Muscle layer of duodenum (tissue), 2 donors: ENCODE data around the gene PCDHGA8.
"Not testable (repeated sequence)": the region's sequence is repeated elsewhere in the genome, so short reads cannot be mapped to it uniquely, and the experiment has no call there.

Source experiments
- H3K27ac ChIP-seq: one replicate; pipeline ENCODE4 v1.7.0; 2013; ENCODE audit warnings: mild to moderate bottlenecking, low read length
- H3K27me3 ChIP-seq: one replicate; pipeline ENCODE4 v1.7.0; 2013; ENCODE audit warnings: low read depth, mild to moderate bottlenecking, control low read depth, low read length
- H3K36me3 ChIP-seq, 2 donors: one replicate each; pipeline ENCODE4 v1.7.0; 2013; ENCODE audit warnings: low read length in 2 of 2, control low read depth in 1 of 2, mild to moderate bottlenecking in 1 of 2; ENCODE audit not compliant: insufficient read depth in 2 of 2, control insufficient read depth in 1 of 2
- H3K4me1 ChIP-seq, 2 donors: one replicate each; pipeline ENCODE4 v1.7.0; 2013; ENCODE audit warnings: low read length in 2 of 2, mild to moderate bottlenecking in 2 of 2, control low read depth in 1 of 2, moderate library complexity in 1 of 2; ENCODE audit not compliant: insufficient read depth in 2 of 2, control insufficient read depth in 1 of 2
- H3K4me3 ChIP-seq, 2 donors: one replicate each; pipeline ENCODE4 v1.7.0; 2013; ENCODE audit warnings: low read length in 2 of 2, low read depth in 1 of 2, mild to moderate bottlenecking in 1 of 2
- H3K9me3 ChIP-seq, 2 donors: one replicate each; pipeline ENCODE4 v1.7.0; 2013; ENCODE audit warnings: low read length in 2 of 2, control low read depth in 1 of 2, mild to moderate bottlenecking in 1 of 2; ENCODE audit not compliant: control insufficient read depth in 1 of 2
- donor health status: healthy.

PCDHGA8 gene

DNA sequence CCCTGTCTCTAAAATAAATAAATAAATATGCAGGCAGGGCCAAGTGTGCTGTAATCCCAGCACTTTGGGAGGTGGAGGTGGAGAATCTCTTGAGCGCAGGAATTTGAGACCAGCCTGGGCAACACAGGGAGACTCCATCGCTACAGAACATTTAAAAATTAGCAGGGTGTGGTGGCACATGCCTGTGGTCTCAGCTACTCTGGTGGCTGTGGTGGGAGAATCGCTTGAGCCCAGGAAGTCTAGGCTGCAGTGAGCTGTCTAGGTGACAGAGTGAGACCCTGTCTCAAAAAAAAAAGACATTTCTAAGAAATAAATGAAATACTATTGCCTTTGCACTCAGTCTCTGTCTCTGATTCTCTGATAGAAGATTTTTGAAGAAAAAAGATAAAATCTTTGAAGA lies 19.1 kb downstream of the PCDHGA8 start:
- Histone ChIP-seq H3K4me3 (peak overlapping the region; percentile 21 to 70), H3K27me3 (no peaks in the 10 kb centered on the region), H3K27ac (no peak overlapping the region), H3K4me1 (no peaks in the 10 kb centered on the region), H3K9me3 (peaks cover 50 to 76% of the 10 kb centered on the region in 2 donors), H3K36me3 (peaks cover 0 to 14% of the 10 kb centered on the region in 2 donors)

DNA sequence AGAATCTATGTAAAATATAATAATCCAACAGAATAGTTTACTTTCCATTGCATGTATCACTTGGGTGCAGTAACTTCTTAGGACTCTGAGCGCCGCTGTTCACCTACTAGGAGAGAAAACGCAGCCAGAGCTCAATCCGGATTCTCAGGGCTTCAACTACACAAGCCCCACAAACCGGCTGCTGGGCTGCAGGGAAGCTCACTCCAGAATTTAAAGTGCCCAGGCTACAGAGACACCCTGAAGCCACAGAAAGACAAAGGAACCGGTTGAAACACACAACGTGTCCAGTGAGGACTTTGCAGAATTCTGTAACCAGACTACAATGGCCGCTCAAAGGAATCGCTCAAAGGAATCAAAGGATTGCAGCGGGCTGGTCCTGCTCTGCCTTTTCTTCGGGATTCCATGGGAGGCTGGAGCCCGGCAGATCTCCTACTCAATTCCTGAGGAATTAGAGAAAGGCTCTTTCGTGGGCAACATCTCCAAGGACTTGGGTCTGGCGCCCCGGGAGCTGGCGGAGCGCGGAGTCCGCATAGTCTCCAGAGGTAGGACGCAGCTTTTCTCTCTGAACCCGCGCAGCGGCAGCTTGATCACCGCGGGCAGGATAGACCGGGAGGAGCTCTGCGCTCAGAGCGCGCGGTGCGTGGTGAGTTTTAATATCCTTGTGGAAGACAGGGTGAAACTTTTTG lies 20.6 kb downstream of the PCDHGA8 start, which contains the start of gene PCDHGA10:
Gene PCDHGA10, plus strand, starts transcription at position 134 of the 686 bp plus-strand sequence. Its CDS starts 189 bp downstream, at position 323.
- H3K36me3 ChIP-seq = peaks cover 0 to 14% of the 10 kb centered on the region in 2 donors
- H3K4me3 ChIP-seq = peak within 1 kb of the TSS; percentile 55 to 70
- no peak within 1 kb of the TSS for H3K27ac ChIP-seq
- H3K27me3 ChIP-seq = no peaks in the 10 kb centered on the region
- no peaks in the 10 kb centered on the region for H3K4me1 ChIP-seq
- peaks cover 46 to 79% of the 10 kb centered on the region in 2 donors for H3K9me3 ChIP-seq

DNA sequence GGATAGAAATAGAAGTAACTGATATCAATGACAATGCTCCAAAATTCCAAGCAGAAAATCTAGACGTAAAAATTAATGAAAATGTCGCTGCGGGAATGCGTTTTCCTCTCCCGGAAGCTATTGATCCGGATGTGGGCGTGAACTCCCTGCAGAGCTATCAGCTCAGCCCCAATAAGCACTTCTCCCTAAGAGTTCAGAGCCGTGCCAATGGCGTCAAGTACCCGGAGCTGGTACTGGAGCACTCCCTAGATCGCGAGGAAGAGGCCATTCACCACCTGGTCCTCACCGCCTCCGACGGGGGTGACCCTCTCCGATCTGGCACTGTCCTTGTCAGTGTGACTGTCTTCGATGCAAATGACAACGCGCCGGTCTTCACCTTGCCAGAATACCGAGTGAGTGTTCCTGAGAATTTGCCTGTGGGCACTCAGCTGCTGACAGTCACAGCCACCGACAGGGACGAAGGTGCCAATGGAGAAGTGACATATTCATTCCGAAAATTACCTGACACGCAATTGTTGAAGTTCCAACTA lies 21.2 kb downstream of the PCDHGA8 start:
- Histone ChIP-seq H3K27me3 (no peaks in the 10 kb centered on the region), H3K4me3 (peak overlapping the region; percentile 55 to 70), H3K27ac (no peak overlapping the region)

DNA sequence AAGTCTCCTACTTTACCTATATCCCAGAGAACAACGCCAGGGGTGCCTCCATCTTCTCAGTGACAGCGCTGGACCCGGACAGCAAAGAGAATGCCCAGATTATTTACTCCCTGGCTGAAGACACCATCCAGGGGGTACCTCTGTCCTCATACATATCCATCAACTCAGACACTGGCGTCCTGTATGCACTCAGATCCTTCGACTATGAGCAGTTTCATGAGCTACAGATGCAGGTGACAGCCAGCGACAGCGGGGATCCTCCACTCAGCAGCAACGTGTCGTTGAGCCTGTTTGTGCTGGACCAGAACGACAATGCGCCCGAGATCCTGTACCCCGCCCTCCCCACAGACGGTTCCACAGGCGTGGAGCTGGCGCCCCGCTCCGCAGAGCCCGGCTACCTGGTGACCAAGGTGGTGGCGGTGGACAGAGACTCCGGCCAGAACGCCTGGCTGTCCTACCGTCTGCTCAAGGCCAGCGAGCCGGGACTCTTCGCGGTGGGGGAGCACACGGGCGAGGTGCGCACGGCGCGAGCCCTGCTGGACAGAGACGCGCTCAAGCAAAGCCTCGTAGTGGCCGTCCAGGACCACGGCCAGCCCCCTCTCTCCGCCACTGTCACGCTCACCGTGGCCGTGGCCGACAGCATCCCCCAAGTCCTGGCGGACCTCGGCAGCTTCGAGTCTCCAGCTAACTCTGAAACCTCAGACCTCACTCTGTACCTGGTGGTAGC lies 22.3 kb downstream of the PCDHGA8 start:
- Histone ChIP-seq H3K9me3 (peaks cover 49 to 78% of the 10 kb centered on the region in 2 donors), H3K4me3 (peak overlapping the region; percentile 17 to 70), H3K36me3 (peaks cover 0 to 17% of the 10 kb centered on the region in 2 donors)
- not testable (repeated sequence) for H3K4me1 ChIP-seq, H3K27me3 ChIP-seq, H3K27ac ChIP-seq

More for the DNA sequence above, 21.2 kb downstream of the PCDHGA8 start:
- Histone ChIP-seq H3K4me1 (no peaks in the 10 kb centered on the region), H3K9me3 (peaks cover 50 to 78% of the 10 kb centered on the region in 2 donors), H3K36me3 (peaks cover 0 to 14% of the 10 kb centered on the region in 2 donors)

DNA sequence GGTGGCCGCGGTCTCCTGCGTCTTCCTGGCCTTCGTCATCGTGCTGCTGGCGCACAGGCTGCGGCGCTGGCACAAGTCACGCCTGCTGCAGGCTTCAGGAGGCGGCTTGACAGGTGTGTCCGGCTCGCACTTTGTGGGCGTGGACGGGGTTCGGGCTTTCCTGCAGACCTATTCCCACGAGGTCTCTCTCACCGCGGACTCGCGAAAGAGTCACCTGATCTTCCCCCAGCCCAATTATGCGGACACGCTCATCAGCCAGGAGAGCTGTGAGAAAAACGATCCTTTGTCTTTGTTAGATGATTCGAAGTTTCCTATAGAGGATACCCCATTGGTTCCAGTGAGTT lies 22.8 kb downstream of the PCDHGA8 start:
- not testable (repeated sequence) for H3K27ac ChIP-seq, H3K27me3 ChIP-seq, H3K4me1 ChIP-seq
- peaks cover 50 to 77% of the 10 kb centered on the region in 2 donors for H3K9me3 ChIP-seq
- peaks cover 0 to 20% of the 10 kb centered on the region in 2 donors for H3K36me3 ChIP-seq
- peak overlapping the region in 1 of 2 donors; percentile 70 for H3K4me3 ChIP-seq

DNA sequence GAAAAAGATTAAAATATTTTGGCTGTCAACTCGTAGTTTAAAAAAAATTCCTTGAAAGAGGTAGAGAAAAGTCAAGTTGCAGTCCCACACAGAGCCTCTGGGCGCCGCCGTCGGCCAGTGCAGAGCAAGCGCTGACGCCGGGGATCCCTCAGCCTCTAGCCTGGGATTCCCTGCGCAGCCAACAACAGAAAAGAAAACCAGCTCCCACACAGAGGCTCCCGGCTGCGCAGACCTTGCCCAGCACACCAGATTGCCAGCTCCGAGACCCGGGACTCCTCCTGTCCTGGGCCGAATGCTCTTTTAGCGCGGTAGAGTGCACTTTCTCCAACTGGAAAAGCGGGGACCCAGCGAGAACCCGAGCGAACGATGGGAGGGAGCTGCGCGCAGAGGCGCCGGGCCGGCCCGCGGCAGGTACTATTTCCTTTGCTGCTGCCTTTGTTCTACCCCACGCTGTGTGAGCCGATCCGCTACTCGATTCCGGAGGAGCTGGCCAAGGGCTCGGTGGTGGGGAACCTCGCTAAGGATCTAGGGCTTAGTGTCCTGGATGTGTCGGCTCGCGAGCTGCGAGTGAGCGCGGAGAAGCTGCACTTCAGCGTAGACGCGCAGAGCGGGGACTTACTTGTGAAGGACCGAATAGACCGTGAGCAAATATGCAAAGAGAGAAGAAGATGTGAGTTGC lies 25.2 kb downstream of the PCDHGA8 start, which contains the start of gene PCDHGB7:
Gene PCDHGB7, plus strand, starts transcription at position 184 of the 679 bp plus-strand sequence. Its CDS starts 183 bp downstream, at position 367.
- peak within 1 kb of the TSS; percentile 24 to 66 for H3K4me3 ChIP-seq
- H3K4me1 ChIP-seq = peaks cover 0 to 20% of the 10 kb centered on the region in 2 donors
- not testable (repeated sequence) for H3K27ac ChIP-seq, H3K27me3 ChIP-seq
- H3K36me3 ChIP-seq = peaks cover 0 to 14% of the 10 kb centered on the region in 2 donors
- peaks cover 61 to 84% of the 10 kb centered on the region in 2 donors for H3K9me3 ChIP-seq

DNA sequence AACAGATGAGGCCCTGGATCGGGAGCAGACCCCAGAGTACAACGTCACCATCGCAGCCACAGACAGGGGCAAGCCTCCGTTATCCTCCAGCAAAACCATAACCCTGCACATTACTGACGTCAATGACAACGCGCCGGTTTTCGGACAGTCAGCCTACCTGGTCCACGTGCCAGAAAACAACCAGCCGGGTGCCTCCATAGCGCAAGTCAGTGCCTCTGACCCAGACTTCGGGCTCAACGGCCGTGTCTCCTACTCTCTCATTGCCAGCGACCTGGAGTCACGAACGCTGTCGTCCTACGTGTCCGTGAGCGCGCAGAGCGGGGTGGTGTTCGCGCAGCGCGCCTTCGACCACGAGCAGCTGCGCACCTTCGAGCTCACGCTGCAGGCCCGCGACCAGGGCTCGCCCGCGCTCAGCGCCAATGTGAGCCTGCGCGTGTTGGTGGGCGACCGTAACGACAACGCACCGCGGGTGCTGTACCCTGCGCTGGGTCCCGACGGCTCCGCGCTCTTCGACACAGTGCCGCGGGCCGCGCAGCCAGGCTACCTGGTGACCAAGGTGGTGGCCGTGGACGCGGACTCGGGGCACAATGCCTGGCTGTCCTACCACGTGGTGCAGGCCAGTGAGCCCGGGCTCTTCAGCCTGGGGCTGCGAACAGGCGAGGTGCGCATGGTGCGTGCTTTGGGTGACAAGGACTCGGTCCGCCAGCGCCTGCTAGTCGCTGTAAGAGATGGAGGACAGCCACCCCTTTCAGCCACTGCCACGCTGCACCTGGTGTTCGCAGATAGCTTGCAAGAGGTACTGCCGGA lies 26.8 kb downstream of the PCDHGA8 start:
- Histone ChIP-seq H3K4me3 (peak overlapping the region; percentile 19 to 66), H3K27me3 (no peaks in the 10 kb centered on the region), H3K36me3 (peaks cover 0 to 6% of the 10 kb centered on the region in 2 donors), H3K27ac (no peak overlapping the region), H3K4me1 (peaks cover 0 to 20% of the 10 kb centered on the region in 2 donors), H3K9me3 (peaks cover 59 to 84% of the 10 kb centered on the region in 2 donors)

DNA sequence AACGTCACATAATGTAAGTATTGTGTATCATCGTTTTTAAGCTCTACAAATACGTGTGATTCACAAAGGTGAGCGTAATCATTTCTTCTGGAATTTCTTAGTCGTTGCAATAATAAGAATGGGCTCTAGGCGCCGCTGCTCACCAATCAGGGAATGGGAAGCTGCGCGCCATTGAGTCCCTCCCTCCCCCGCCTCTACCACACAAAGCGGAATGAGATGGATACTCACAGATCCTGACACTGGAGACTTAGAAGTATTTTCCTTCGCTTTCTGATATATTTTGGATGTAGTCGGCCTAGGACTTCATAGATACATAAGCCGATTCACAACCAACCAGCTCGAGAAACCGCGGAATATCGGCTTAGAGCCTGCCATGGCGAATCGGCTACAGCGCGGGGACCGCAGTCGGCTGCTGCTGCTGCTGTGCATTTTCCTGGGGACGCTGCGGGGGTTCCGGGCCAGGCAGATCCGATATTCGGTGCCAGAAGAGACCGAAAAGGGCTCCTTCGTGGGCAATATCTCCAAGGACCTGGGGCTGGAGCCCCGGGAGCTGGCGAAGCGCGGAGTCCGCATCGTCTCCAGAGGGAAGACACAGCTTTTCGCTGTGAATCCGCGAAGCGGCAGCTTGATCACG lies 28.5 kb downstream of the PCDHGA8 start, which contains the start of gene PCDHGA11:
Gene PCDHGA11, plus strand, starts transcription at position 197 of the 634 bp plus-strand sequence. Its CDS starts 177 bp downstream, at position 374.
- H3K27me3 ChIP-seq = no peaks in the 10 kb centered on the region
- peaks cover 71 to 89% of the 10 kb centered on the region in 2 donors for H3K9me3 ChIP-seq
- H3K36me3 ChIP-seq = peaks cover 0 to 12% of the 10 kb centered on the region in 2 donors
- H3K27ac ChIP-seq = no peak within 1 kb of the TSS
- H3K4me1 ChIP-seq = peaks cover 0 to 20% of the 10 kb centered on the region in 2 donors
- peak within 1 kb of the TSS; percentile 44 to 66 for H3K4me3 ChIP-seq

DNA sequence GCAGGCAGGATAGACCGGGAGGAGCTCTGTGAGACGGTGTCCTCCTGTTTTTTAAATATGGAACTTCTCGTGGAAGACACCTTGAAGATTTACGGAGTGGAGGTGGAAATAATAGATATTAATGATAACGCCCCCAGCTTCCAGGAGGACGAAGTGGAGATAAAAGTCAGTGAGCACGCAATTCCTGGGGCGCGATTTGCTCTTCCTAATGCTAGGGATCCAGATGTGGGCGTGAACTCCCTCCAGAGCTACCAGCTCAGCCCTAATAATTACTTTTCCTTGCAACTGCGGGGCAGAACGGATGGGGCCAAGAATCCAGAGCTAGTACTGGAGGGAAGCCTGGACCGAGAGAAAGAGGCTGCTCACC lies 29.0 kb downstream of the PCDHGA8 start:
- Histone ChIP-seq H3K4me1 (peaks cover 0 to 20% of the 10 kb centered on the region in 2 donors), H3K9me3 (peaks cover 71 to 91% of the 10 kb centered on the region in 2 donors), H3K27me3 (no peaks in the 10 kb centered on the region), H3K27ac (no peak overlapping the region), H3K36me3 (peaks cover 0 to 17% of the 10 kb centered on the region in 2 donors), H3K4me3 (peak overlapping the region; percentile 44 to 66)

DNA sequence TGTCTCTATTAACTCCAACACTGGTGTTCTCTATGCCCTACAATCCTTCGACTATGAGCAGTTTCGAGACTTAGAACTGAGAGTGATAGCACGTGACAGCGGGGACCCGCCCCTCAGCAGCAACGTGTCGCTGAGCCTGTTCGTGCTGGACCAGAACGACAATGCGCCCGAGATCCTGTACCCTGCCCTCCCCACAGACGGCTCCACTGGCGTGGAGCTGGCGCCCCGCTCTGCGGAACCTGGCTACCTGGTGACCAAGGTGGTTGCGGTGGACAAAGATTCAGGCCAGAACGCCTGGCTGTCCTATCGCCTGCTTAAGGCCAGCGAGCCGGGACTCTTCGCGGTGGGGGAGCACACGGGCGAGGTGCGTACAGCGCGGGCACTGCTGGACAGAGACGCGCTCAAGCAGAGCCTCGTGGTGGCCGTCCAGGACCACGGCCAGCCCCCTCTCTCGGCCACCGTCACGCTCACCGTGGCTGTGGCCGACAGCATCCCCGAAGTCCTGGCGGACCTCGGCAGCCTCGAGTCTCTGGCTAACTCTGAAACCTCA lies 30.4 kb downstream of the PCDHGA8 start:
- H3K27me3 ChIP-seq = no peaks in the 10 kb centered on the region
- H3K36me3 ChIP-seq = peaks cover 0 to 17% of the 10 kb centered on the region in 2 donors
- H3K27ac ChIP-seq = no peak overlapping the region
- H3K4me1 ChIP-seq = peaks cover 0 to 20% of the 10 kb centered on the region in 2 donors
- H3K9me3 ChIP-seq = peaks cover 83 to 97% of the 10 kb centered on the region in 2 donors
- H3K4me3 ChIP-seq = peak overlapping the region in 1 of 2 donors; percentile 66
